Gastroesophageal sphincter (tissue), 3 donors: ENCODE data around the gene AGBL2.

ENCODE experiments used
- EP300 ChIP-seq: sonication (generic); formaldehyde crosslinking; IDR thresholded peaks from one replicate; pipeline ENCODE4 v1.6.1; 2017; ENCODE audit warnings: antibody characterized with exemption, mild to moderate bottlenecking
- POLR2A ChIP-seq, 2 donors: fragments of 450-650 bp; IDR thresholded peaks; one replicate each; pipeline ENCODE4 v1.6.1; 2017; ENCODE audit warnings: antibody characterized with exemption in 2 of 2, mild to moderate bottlenecking in 2 of 2, moderate library complexity in 1 of 2
- POLR2AphosphoS5 ChIP-seq: sonication (generic); formaldehyde crosslinking; IDR thresholded peaks from one replicate; pipeline ENCODE4 v1.6.1; 2017; ENCODE audit warnings: antibody characterized with exemption
- TF ChIP-seq, protein P1 (sequence below), 4 experiments: fragments of 200-600 bp in 2 of 4; fragments of 450-650 bp in 2 of 4; sonication (generic) in 1 of 4; IDR thresholded peaks; one replicate each; pipeline ENCODE4 v1.5.1; 2017 to 2019; ENCODE audit warnings: antibody characterized with exemption in 4 of 4, mild to moderate bottlenecking in 2 of 4, moderate library complexity in 2 of 4

DNA sequence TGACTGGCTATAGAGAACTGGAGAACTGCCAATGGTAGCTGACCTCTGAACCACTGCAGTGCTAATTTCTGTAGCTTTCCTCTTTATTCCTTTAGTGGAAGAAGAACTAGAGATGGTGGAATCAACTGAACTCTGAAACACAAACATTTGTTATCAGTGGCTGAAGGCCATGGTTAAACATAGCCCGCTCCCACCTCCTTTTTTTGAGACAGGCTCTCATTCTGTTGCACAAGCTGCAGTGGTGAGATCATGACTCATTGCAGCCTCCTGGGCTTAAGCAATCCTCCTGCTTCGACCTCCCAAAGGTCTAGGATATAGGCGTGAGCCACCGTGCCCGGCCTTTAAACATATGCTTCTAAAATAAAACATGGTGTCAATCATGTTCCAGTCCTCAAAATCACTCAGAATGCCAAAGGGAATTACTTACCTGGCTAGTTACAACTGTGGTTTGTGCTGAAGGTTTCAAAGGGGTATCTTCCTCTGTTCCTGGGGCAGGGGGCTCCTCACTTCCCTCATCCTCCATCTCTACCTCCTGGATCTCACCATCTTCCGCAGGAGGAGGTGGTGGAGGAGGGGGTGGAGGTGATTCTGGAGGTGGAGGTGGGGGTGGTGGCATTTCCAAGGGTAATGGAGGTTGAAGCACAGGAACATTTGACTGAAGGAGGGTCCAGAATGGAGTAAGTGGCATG, 9.0 kb upstream of the AGBL2 start:
- TF ChIP-seq, protein P1, sequence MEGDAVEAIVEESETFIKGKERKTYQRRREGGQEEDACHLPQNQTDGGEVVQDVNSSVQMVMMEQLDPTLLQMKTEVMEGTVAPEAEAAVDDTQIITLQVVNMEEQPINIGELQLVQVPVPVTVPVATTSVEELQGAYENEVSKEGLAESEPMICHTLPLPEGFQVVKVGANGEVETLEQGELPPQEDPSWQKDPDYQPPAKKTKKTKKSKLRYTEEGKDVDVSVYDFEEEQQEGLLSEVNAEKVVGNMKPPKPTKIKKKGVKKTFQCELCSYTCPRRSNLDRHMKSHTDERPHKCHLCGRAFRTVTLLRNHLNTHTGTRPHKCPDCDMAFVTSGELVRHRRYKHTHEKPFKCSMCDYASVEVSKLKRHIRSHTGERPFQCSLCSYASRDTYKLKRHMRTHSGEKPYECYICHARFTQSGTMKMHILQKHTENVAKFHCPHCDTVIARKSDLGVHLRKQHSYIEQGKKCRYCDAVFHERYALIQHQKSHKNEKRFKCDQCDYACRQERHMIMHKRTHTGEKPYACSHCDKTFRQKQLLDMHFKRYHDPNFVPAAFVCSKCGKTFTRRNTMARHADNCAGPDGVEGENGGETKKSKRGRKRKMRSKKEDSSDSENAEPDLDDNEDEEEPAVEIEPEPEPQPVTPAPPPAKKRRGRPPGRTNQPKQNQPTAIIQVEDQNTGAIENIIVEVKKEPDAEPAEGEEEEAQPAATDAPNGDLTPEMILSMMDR (IDR thresholded peaks at IDR 0.05), result no peak
- no peak for TF ChIP-seq POLR2A (IDR thresholded peaks at IDR 0.05)
- TF ChIP-seq POLR2AphosphoS5, result no peak
- TF ChIP-seq EP300, result no peak
